Epithelial cell of proximal tubule (primary cell): ENCODE measurements around the gene CSN3. TPM values are rescaled to one million over a fixed set of nuclear protein-coding genes. Genes with fewer than 3 reads are reported as not detected.

Source experiments
- DNase-seq: peaks from one replicate; pipeline ENCODE4 v3.0.0-alpha.2; 2011; ENCODE audit warnings: low read depth
- H3K4me3 ChIP-seq: 2 replicates; pipeline ENCODE4 v1.5.1; 2011; ENCODE audit warnings: low read depth, mild to moderate bottlenecking, low read length
- total RNA-seq: library from RNA; depleted of rRNA; stranded (reverse); fragments of >200 nt; gene quantifications from 2 replicates; pipeline ENCODE4 v1.2.3, GENCODE V29; 2015
- TF ChIP-seq, protein P1 (sequence below): conservative IDR thresholded peaks from 2 replicates; pipeline ENCODE4 v1.5.1; 2012; ENCODE audit warnings: low read depth, mild to moderate bottlenecking, low read length

The CSN3 gene
- total RNA-seq, 1 donor from 2014 or later, result not detected

GRCh38 chr4:70225824-70226223 is 16.6 kb upstream of the CSN3 start, which contains the start of gene FDCSP:
Gene FDCSP, plus strand, starts transcription at chr4:70226124. Its CDS starts 5,071 bp downstream, at chr4:70231195.
- no peak for DNase-seq
- H3K4me3 ChIP-seq, result no peak within 1 kb of the TSS
- TF ChIP-seq, protein P1, sequence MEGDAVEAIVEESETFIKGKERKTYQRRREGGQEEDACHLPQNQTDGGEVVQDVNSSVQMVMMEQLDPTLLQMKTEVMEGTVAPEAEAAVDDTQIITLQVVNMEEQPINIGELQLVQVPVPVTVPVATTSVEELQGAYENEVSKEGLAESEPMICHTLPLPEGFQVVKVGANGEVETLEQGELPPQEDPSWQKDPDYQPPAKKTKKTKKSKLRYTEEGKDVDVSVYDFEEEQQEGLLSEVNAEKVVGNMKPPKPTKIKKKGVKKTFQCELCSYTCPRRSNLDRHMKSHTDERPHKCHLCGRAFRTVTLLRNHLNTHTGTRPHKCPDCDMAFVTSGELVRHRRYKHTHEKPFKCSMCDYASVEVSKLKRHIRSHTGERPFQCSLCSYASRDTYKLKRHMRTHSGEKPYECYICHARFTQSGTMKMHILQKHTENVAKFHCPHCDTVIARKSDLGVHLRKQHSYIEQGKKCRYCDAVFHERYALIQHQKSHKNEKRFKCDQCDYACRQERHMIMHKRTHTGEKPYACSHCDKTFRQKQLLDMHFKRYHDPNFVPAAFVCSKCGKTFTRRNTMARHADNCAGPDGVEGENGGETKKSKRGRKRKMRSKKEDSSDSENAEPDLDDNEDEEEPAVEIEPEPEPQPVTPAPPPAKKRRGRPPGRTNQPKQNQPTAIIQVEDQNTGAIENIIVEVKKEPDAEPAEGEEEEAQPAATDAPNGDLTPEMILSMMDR, result no peak

DNA sequence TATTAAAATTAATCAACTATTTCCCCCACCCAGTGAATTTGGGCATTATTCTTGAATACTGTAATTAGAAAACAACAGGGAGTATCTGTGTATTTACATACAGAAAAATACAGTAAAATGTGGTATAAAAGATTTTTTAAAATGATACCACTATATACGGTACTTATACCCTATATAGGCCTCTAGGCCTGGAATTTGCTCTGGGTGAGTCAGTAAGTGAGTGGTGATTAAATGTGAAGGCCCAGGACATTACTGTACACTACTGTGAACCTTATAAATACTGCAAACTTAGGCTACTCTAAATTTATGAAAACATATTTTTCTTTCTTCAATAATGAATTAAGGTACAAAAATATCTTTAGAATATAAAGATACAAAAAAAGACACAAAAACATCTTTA is 6.3 kb upstream of the CSN3 start:
- no peak overlapping the region for H3K4me3 ChIP-seq
- TF ChIP-seq, protein P1, result no peak
- no peak for DNase-seq

DNA sequence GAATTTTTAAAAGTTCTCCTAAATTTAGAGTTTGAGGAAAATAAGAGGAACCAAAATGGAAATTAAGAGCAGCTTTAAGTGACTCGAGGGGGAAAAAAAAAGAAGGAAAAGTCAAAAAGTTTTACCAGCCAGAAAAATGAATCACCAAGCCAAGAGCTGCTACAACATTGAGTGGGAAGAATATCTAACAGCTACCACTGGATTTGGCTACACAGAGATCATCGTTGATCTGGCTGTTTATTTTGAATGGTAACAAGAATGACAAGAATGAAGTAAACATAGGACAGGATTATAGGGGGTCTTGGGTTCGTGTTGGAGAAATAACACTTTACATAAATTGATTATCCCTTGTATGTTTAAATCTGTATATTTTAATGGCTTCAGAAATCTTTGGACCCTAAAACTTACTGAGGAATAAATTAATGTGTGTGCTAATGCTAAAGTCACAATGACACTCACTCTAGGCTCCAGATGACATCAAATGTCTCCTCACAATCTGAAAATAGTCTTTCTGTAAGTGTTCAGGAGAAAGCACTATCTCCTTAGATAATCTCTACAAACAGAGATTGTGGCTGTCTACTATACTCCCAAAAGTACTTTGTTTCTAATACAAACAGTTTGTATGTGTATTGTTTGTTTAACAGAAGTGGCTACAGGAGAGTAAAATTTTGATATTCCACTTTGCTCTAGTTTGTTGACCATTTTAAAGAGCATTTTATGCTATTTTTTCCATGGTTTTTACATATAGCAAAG is 3.1 kb upstream of the CSN3 start:
- no peak overlapping the region for H3K4me3 ChIP-seq
- no peak for DNase-seq
- TF ChIP-seq, protein P1, result no peak

DNA sequence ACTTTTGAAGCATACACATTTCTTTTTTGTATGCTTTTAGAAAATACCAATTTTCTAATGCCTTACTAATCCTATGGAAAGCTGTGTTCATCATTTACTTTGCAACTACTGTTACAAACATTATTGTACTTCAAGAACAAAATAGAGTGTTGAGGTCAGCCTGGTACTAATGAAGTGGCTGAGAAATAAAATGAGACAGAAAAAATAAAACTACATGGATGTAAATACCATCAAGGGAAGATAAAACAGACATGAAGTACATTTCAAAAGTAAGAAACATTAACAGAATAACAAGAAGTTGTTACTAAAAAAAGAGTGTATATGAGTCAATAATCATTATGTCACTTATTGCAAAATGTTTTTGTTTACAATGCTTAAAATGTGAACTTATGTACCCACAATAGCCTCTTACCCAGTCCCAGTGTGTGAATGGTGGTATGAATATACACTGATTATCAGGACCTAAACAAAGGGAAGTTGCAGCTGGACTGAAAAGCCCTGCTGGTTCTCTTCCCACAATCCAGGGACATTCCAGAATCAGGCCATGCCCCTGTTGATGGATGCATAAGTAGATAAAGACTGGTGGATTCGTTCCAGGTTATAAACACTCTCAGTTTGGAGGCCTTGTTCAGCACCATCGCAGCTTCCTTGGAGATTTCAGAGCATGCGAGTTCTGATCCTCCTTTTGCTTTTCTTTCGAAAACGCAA is 2.4 kb upstream of the CSN3 start:
- DNase-seq, result no peak
- TF ChIP-seq, protein P1, result no peak
- no peak overlapping the region for H3K4me3 ChIP-seq

DNA sequence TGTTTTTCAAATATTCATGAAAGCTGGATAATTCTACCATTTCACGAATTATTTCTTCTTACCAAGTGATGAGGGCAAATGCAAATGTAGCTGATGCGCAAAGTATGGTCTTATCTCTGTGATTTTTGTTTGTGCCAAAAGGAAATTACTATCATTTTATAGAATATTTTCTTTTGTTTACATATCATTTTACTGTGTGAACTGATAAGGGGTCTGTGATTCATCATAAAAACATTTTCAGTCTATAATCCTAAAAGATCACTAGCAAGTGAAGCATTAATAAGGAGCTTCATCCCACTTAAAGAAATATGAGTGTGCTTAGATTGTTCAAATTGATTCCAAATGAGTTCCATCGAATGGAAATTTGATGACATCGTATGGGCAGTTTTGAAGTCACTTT is 694 bp downstream of the CSN3 start:
- H3K4me3 ChIP-seq, result no peak overlapping the region
- TF ChIP-seq, protein P1, result no peak
- no peak for DNase-seq

- DNase-seq, result no peak
- TF ChIP-seq, protein P1, result no peak
- H3K4me3 ChIP-seq, result no peak overlapping the region
These were observed 9.0 kb downstream of the CSN3 start for GRCh38 chr4:70251250-70251944.
